Measurements from ENCODE around the gene SMIM3. TPM values are rescaled to one million over a fixed set of nuclear protein-coding genes. Genes with fewer than 3 reads are reported as not detected.

SMIM3 gene
- total and polyA plus RNA-seq, 2 of the 8 experiments (the other 6 are each of a cell fraction or from before 2014, with no cell fraction given): 10.4 to 15.7 TPM

DNA sequence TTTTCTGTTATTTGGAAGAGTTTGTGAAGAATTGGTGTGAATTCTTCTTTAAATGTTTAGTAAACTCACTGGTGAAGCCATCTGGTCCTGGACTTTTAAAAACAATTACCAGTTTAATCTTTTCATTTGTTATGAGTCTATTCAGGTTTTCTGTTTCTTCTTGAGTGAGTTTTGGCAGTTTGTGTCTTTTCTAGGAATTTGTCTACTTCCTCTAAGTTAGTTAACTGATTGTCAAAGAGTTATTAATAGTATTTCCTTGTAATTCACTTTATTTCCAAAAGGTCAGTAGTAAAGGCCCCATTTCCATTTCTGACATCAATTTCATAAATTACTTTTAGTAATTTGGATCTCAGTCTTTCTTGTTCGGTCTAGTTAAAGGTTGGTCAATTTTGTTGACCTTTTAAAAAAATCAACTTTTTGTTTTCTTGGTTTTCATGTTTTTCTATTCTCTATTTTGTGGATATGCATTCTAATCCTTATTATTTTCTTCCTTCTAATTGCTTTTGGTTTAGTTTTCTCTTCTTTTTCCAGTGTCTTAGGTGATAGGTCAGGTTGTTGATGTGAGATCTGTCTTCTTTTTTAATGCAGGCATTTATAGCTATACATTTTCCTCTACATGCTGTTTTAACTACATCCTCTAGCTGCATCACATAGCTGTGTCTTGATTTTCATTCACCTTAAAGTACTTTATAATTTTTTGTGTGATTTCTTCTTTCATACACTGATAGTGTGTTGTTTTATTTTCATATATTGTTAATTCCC is 7.3 kb upstream of the SMIM3 start:
- ChIA-PET POLR2A (ENCODE audit: partially characterized antibody) (no interaction called here), CTCF (ENCODE audit: partially characterized antibody) (no interaction called here)
- no peak overlapping the region for H3K4me3 ChIP-seq (ENCODE audit: extremely low read depth in 1 of 4, insufficient read depth in 2 of 4, low read depth in 3 of 4, low read length in 4 of 4)
- H3K79me1 ChIP-seq (ENCODE audit: low read depth, low read length): no peaks in the 10 kb centered on the region
- H3K9ac ChIP-seq (replicated peaks in 1 of 4; ENCODE audit: extremely low read depth in 1 of 4, low read depth in 3 of 4, low read length in 3 of 4): no peak overlapping the region
- no peak for FAIRE-seq
- no peak overlapping the region for H3K56ac ChIP-seq (replicated peaks; ENCODE audit: insufficient read length, low read depth, low read length)
- no peak for DNase-seq (ENCODE audit: low read depth in 1 of 2, low spot score in 2 of 2)
- peaks cover 0 to 3% (median under 1%) of the 10 kb centered on the region in 4 experiments; a peak in 1 of 7 replicates for H3K27me3 ChIP-seq (replicated peaks in 1 of 4; ENCODE audit: control insufficient read depth in 3 of 4, extremely low read depth in 1 of 4, insufficient read depth in 3 of 4, low read length in 3 of 4)
- no peaks in the 10 kb centered on the region for H3K9me3 ChIP-seq (ENCODE audit: insufficient read depth in 2 of 2, low read depth in 1 of 2, low read length in 1 of 2)
- H4K5ac ChIP-seq (ENCODE audit: insufficient read length, low read depth, low read length): no peak overlapping the region
- no peak overlapping the region for H2AK5ac ChIP-seq (ENCODE audit: low read depth, low read length)
- no peaks in the 10 kb centered on the region for H3K4me1 ChIP-seq (replicated peaks in 1 of 4; ENCODE audit: control insufficient read depth in 3 of 4, insufficient read depth in 4 of 4, low read length in 3 of 4)
- no peak overlapping the region for H3K23ac ChIP-seq (ENCODE audit: insufficient read length)
- H2BK15ac ChIP-seq (ENCODE audit: low read length): no peak overlapping the region
- H3K4ac ChIP-seq (replicated peaks; ENCODE audit: insufficient read length, low read depth, low read length): no peak overlapping the region
- H3K18ac ChIP-seq (ENCODE audit: extremely low read depth, low read length): no peak overlapping the region
- no peak overlapping the region for H4K91ac ChIP-seq (replicated peaks; ENCODE audit: insufficient read length, low read length)
- H4K8ac ChIP-seq (ENCODE audit: extremely low read depth, insufficient read depth, low read length): no peak overlapping the region
- no peaks in the 10 kb centered on the region for H4K20me1 ChIP-seq (replicated peaks in 1 of 2; ENCODE audit: control insufficient read depth in 1 of 2, insufficient read depth in 2 of 2, low read length in 2 of 2)
- no peak overlapping the region for H3K4me2 ChIP-seq (ENCODE audit: insufficient read depth in 1 of 2, low read depth in 2 of 2, low read length in 2 of 2)
- no peak overlapping the region for H2BK12ac ChIP-seq (ENCODE audit: low read depth, low read length)
- no peak overlapping the region for H2AFZ ChIP-seq (ENCODE audit: low read length)
- H2BK20ac ChIP-seq (ENCODE audit: low read length): no peak overlapping the region
- no peaks in the 10 kb centered on the region for H3K79me2 ChIP-seq (ENCODE audit: control insufficient read depth in 1 of 2, insufficient read depth in 2 of 2, low read length in 2 of 2)
- H3K14ac ChIP-seq (ENCODE audit: insufficient read length): no peak overlapping the region
- no peaks in the 10 kb centered on the region; the same call in 1 of the 2 replicates for H3K23me2 ChIP-seq (ENCODE audit: low read depth, low read length)
- H2BK120ac ChIP-seq (replicated peaks; ENCODE audit: low read depth, low read length): no peak overlapping the region
- WGBS, 2 experiments (ENCODE audit: extremely low coverage in 1 of 2, insufficient coverage in 1 of 2, insufficient read length in 1 of 2, insufficient replicate concordance in 2 of 2, low coverage in 1 of 2, low lambda C conversion rate in 2 of 2, missing lambda C conversion rate in 1 of 2): 76% methylated on average over 1 of the region's 1 CpG; no CpG with 5 or more reads in 1 of the 2 experiments
- H3K27ac ChIP-seq (ENCODE audit: low read depth, low read length): no peak overlapping the region
- no peak overlapping the region for H2BK5ac ChIP-seq (ENCODE audit: low read depth, low read length)
- no peaks in the 10 kb centered on the region for H3K36me3 ChIP-seq (ENCODE audit: control insufficient read depth in 2 of 4, insufficient read depth in 4 of 4, low read length in 3 of 4)
- TF ChIP-seq CHD1 (IDR thresholded peaks at IDR 0.05; ENCODE audit: low read depth, low read length) (no peak), BCL11A (IDR thresholded peaks at IDR 0.05; ENCODE audit: low read depth in 2 of 2, low read length in 2 of 2) (no peak), SP2 (IDR thresholded peaks at IDR 0.05; ENCODE audit: low read length) (no peak), SAP30 (IDR thresholded peaks at IDR 0.05; ENCODE audit: insufficient read depth, insufficient replicate concordance, low read length) (no peak), RAD21 (IDR thresholded peaks at IDR 0.05 in 1 of 2, conservative IDR thresholded peaks at IDR 0.05 in 1 of 2; ENCODE audit: low read depth in 2 of 2, low read length in 2 of 2) (no peak), CBX5 (IDR thresholded peaks at IDR 0.05; ENCODE audit: low read depth, low read length) (no peak), SIN3A (conservative IDR thresholded peaks at IDR 0.05 in 1 of 2, IDR thresholded peaks at IDR 0.05 in 1 of 2; ENCODE audit: low read depth in 1 of 2, low read length in 2 of 2) (no peak)
